Measurements from ENCODE around the gene XDH. TPM values are rescaled to one million over a fixed set of nuclear protein-coding genes. Genes with fewer than 3 reads are reported as not detected.

XDH gene
- polyA plus RNA-seq, 3 donors = 0.10 to 0.28 TPM; not detected in 1

DNA sequence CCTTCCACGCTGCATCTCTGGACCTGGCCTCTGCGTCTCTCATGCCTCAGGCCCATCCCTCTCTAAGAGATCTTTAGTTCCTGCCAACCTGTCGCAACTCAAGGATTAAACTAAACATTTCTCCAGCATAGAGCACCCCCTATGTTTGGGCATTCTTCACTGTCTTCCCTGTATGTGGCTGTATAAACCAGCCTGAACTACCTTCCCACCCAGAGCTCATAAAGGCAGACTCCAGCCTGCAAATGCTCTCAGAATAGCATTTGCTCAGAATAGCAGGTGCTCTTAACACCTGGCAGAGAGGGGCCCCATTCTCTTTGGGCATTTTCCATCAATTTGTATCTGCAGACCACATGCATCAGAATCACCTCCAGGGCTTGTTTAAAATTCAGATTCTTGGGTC lies 97.1 kb downstream of the XDH start:
- no peak overlapping the region for H3K27ac ChIP-seq (ENCODE audit: low read depth, low read length)
- 49 to 88% (median 68%) methylated on average over 3 of the region's 3 CpGs for WGBS, 3 donors

DNA sequence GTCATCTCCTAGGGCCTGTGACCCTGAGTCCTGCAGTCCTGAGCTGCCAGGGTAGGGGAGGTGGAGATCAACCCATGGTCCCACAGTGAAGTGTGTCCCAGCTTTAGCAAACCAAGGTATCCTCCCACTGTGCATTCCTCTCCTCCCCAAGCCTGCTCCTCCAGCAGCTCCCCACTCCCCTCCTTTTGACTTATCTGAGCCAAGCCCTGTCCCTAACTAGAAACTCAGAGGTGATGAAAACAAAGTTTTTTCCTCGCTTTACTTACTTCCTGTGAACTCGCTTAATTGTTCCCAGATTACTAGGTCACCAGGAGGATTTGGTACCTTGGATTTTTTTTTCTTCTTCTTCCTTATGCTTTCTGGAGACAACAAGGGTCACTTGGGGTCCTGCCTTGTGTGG lies 99.8 kb downstream of the XDH start:
- no peak overlapping the region for H3K27ac ChIP-seq (ENCODE audit: low read depth, low read length)
- 91 to 93% (median 93%) methylated on average over 2 of the region's 2 CpGs for WGBS, 3 donors

DNA sequence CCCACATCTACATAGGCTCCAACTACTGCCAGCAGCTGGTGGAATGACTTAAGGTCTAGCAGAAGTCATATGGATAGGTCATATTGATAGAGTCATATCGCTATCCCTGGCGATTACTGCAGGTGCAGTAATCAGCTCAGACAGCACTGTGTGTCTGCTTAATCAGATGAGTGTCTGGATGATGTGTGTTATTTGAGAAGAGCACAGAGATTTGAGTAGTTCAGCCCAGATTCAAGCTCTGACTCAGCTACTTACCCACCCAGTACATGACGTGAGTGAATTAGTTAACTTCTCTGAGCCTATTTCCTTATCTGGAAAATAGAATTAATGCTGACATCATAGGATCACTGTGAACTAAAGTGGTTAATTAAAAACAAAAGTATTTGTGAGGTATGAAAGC lies 101.6 kb downstream of the XDH start:
- 79 to 86% (median 85%) methylated on average over 3 of the region's 3 CpGs for WGBS, 3 donors
- no peak overlapping the region for H3K27ac ChIP-seq (ENCODE audit: low read depth, low read length)

- no peak overlapping the region for H3K27ac ChIP-seq (ENCODE audit: low read depth, low read length)
- WGBS, 3 donors = 72 to 77% (median 74%) methylated on average over 2 of the region's 2 CpGs
These were observed 109.7 kb downstream of the XDH start for GRCh38 chr2:31304816-31305215.

DNA sequence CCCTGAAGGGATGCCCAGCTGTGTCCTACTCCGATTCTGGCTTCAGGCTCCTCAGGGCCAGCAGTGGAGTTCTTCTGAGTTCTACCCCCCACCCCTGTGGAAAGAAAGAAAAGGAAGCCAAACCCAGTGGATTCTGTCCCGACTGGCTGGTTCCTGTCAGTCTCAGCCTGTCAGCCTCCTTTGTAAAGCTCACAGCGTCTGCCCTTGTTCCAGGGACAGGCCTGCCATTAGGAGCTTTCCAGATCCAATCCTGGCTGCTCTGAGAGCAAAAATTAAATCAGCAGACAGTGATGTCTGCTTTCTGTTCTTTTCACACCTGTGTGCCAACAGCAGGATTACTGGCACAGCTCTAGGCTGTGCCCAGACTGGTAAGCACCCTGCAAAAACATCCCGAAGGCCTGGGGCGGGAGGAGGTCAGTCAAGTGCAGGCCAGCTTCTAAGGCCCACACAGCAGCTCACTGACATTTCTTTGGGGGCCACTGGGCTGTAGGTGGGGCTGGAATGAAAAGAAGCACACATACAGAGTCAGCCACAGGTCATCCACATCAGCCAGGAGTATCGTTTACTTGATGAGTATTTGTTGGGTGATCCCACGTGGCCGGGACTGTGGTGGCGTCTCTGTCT lies 111.5 kb downstream of the XDH start:
- WGBS, 3 donors = 71 to 83% (median 77%) methylated on average over 9 of the region's 9 CpGs
- no peak overlapping the region for H3K27ac ChIP-seq (ENCODE audit: low read depth, low read length)

DNA sequence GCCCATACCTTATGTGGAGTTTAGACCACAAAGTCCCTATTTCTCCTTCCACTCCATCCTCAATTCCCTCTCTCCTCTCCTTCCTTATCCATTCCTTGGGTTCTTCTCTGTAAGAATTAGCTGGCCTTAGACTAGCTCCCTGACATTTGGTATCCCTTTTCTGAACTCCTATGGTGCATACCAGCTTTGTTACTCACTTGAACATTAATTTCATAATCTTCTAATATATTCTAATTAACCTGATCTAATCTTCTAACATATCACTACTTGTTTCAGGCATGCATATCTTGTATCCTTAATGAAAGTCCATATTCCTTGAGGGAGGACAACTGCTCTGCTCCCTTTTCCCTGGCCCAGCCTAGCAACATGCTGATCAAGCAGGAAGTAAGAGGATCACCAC lies 114.2 kb downstream of the XDH start:
- no peak overlapping the region for H3K27ac ChIP-seq (ENCODE audit: low read depth, low read length)

GRCh38 chr2:31299547-31299946 lies 115.0 kb downstream of the XDH start:
- H3K27ac ChIP-seq (ENCODE audit: low read depth, low read length) = no peak overlapping the region
- WGBS, 3 donors = 47 to 68% (median 67%) methylated on average over 4 of the region's 4 CpGs

GRCh38 chr2:31297751-31298150 lies 116.8 kb downstream of the XDH start:
- 24 to 76% (median 32%) methylated on average over 1 of the region's 1 CpG for WGBS, 3 donors
- H3K27ac ChIP-seq (ENCODE audit: low read depth, low read length) = no peak overlapping the region

- H3K27ac ChIP-seq (ENCODE audit: low read depth, low read length) = no peak overlapping the region
- 57 to 62% (median 57%) methylated on average over 8 of the region's 8 CpGs for whole genome bisulfite sequencing, 3 donors
These were observed 117.8 kb downstream of the XDH start for GRCh38 chr2:31296641-31297287.

DNA sequence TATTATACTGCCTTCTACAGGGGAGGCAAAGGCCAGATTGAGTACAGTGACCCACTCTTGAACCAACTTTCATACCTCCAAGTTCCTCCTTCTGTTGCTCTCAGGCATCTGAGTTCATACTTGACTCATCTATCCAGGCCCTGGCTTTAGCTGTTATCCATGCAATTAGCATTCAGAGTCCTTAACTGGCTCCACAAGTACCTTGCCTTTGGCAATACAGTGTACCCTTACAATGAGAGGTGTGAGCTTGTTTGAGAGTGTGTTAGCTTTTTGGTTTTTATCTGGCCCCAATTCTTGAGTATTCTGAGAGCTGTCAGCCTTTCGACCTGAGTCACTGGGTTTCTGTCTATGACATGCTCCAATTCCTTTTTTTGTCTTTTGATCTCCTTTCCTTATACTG lies 120.3 kb downstream of the XDH start:
- WGBS, 3 donors = 67 to 98% (median 83%) methylated on average over 1 of the region's 1 CpG
- no peak overlapping the region for H3K27ac ChIP-seq (ENCODE audit: low read depth, low read length)

DNA sequence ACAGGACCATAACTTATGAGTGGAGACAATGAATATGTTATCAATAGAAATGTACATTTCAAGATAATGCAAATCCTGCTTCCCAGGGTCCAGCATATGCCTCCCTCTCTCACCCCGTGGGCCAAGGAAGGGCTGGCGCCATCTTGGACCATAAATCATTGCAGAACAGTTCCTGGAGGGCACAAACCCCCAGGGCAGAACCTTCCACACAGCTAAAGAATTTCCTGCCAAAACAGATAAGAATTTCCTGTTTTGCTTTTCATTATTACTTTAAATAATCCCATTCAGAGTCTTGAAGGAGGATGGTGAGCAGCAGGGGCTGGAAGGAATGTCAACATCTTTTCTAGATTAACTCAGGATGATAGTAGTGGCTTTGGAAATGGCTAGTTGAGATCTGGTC lies 126.9 kb downstream of the XDH start:
- no peak overlapping the region for H3K27ac ChIP-seq (ENCODE audit: low read depth, low read length)
- 40 to 67% (median 43%) methylated on average over 2 of the region's 2 CpGs for WGBS, 3 donors

DNA sequence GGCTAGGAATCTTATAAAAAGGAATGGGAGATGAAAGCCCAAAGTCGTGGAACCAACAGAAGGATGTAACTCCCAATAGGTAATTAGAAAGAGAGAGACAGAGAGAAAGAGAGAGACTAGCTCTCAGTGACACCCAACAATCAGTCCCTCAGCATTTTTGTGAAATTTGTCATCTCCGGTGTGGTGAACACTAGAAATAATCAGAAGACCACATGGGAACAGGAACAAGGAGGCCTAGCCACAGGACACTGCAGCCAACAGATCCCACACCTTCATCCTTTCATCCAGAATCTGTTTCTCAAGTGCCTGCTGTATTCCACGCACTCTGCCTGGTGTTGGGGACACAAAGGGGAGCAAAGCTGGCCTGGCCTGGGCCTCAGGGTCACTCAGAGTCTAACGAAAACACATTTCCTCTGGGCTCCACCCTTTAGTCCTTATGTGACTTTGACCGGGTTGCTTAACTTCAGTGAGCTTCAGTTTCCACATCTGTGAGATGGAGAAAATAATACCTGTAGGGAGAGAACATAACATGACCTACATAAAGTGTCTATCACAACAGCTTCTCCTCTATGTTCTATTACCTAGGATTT lies 127.5 kb downstream of the XDH start:
- 75 to 79% (median 79%) methylated on average over 5 of the region's 5 CpGs for WGBS, 3 donors
- no peak overlapping the region for H3K27ac ChIP-seq (ENCODE audit: low read depth, low read length)

GRCh38 chr2:31286230-31286629 lies 128.3 kb downstream of the XDH start:
- H3K27ac ChIP-seq (ENCODE audit: low read depth, low read length) = no peak overlapping the region
- 46 to 80% (median 71%) methylated on average over 4 of the region's 4 CpGs for WGBS, 3 donors

Other genes with a start within 250 kb of the XDH start
- gene CAPN14, start 197.2 kb downstream of the XDH start, polyA plus RNA-seq = under 1 TPM in 1 of 3 donors, not detected in 2; 0.19 TPM
- 1 to 10 TPM in 2 of 3 donors, under 1 TPM in 1; 0.68 to 1.4 (median 1.3) TPM for gene EHD3, start 180.6 kb downstream of the XDH start, polyA plus RNA-seq
- under 1 TPM in 1 of 3 donors, not detected in 2; under 0.01 TPM for gene SRD5A2, start 166.2 kb upstream of the XDH start, polyA plus RNA-seq